DOHH2 (cell line): ENCODE measurements around the gene UGT1A5.

ENCODE experiments used
- EZH2phosphoT487 ChIP-seq: fragments of 200-600 bp; sonication (generic); IDR thresholded peaks from 2 replicates; pipeline ENCODE4 v1.6.1; 2017; ENCODE audit warnings: borderline replicate concordance, mild to moderate bottlenecking, antibody characterized with exemption, low read length, moderate library complexity, mixed read lengths
- TF ChIP-seq, protein P1 (sequence below): fragments of 200-600 bp; sonication (generic); IDR thresholded peaks from one replicate; pipeline ENCODE4 v1.5.1; 2014; ENCODE audit warnings: antibody characterized with exemption, mild to moderate bottlenecking, low read depth, low read length; ENCODE audit not compliant: poor library complexity, severe bottlenecking

DNA sequence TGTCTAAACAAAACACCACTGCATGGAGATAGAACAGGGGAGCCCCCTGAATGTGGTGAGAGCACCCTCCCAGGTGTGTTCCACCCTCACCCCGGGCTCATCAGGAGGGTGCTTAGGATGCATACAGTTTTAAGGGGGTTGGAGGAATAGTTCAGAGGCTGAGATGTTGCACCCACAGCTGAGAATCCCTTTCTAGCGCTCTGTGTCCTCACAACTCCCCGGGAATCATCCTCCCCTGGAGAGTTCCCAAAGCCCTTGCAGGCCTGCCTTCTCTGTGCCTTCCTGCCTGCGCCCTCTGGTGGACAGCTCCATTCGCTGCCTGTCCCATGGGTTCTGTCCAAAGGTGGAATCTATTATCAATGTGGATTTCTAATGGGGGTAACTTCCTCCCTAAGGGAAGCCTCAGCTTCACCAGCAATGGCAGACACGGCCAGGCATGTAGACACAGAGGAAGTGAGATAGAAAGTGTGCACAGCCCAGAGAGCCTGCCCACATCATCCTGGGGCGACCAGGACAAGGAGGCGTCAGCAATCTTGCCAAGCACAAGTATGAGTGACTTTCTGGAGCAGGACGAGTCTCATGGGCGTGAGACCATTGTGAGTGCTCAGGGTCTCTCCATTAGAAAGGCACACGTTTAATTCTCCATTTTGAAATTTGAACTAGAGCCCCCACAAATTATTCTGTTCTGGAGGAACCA is 1.2 kb upstream of the UGT1A5 start:
- TF ChIP-seq, protein P1, sequence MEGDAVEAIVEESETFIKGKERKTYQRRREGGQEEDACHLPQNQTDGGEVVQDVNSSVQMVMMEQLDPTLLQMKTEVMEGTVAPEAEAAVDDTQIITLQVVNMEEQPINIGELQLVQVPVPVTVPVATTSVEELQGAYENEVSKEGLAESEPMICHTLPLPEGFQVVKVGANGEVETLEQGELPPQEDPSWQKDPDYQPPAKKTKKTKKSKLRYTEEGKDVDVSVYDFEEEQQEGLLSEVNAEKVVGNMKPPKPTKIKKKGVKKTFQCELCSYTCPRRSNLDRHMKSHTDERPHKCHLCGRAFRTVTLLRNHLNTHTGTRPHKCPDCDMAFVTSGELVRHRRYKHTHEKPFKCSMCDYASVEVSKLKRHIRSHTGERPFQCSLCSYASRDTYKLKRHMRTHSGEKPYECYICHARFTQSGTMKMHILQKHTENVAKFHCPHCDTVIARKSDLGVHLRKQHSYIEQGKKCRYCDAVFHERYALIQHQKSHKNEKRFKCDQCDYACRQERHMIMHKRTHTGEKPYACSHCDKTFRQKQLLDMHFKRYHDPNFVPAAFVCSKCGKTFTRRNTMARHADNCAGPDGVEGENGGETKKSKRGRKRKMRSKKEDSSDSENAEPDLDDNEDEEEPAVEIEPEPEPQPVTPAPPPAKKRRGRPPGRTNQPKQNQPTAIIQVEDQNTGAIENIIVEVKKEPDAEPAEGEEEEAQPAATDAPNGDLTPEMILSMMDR: peak; percentile 94
- no peak for TF ChIP-seq EZH2phosphoT487
